ENCODE measurements around the gene SYAP1.
"Not testable (repeated sequence)": the region's sequence is repeated elsewhere in the genome, so short reads cannot be mapped to it uniquely, and the experiment has no call there.

The SYAP1 gene

GRCh38 chrX:16711219-16711811 is 8.1 kb upstream of the SYAP1 start:
- TF ChIP-seq CTCF (conservative IDR thresholded peaks at IDR 0.05; ENCODE audit: control insufficient read depth, insufficient read depth, low read depth, low read length): no peak
- H3K4me3 ChIP-seq (ENCODE audit: control insufficient read depth, low read depth, low read length): peak overlapping the region; percentile 64
- DNase-seq (ENCODE audit: low read depth): no peak

DNA sequence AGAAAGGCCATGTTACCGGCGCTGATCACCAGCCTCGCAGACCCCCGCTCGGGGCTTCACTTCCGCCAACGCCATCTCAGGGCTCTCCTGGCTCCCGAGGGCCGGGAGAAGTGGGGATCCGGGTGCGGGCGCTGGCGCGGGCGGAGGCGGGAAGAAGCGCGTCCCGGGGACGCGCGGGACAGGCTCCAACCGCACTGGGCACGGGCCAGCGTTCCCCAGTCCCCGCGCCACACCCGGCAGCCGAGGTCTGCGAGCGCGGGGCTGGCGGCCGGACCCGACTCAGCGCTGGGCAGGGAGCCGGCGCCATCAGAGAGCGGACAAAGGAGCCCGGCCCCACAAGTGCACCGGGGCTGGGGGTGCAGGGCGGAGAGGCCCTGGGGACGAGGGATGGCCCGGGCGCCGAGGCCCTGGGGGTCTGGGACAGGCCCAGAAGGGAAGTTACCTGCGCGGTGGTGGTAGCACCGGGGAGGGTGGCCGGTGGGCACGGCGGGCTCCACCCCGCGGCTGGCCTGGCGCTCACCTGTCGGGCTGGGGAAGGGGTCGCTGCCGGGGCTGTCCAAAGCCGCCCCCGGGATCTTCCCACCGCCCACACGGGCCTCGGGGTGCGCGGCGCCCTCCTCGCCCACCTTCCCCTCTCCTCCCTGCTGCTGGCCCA is 7.4 kb upstream of the SYAP1 start:
- no peak for TF ChIP-seq CTCF (conservative IDR thresholded peaks at IDR 0.05; ENCODE audit: control insufficient read depth, insufficient read depth, low read depth, low read length)
- H3K4me3 ChIP-seq (ENCODE audit: control insufficient read depth, low read depth, low read length): peak overlapping the region; percentile 64
- DNase-seq (ENCODE audit: low read depth): no peak

- TF ChIP-seq CTCF (conservative IDR thresholded peaks at IDR 0.05; ENCODE audit: control insufficient read depth, insufficient read depth, low read depth, low read length): no peak
- DNase-seq (ENCODE audit: low read depth): peak; percentile 59
- peak within 1 kb of the TSS; percentile 64 for H3K4me3 ChIP-seq (ENCODE audit: control insufficient read depth, low read depth, low read length)
Measured at GRCh38 chrX:16712548-16713155, 6.8 kb upstream of the SYAP1 start, which contains the start of gene CTPS2. TSS of gene CTPS2 (minus strand) at chrX:16712669. CDS start at chrX:16702902, 9,767 bp downstream.

GRCh38 chrX:16714504-16714903 is 4.9 kb upstream of the SYAP1 start:
- DNase-seq (ENCODE audit: low read depth): no peak
- no peak for TF ChIP-seq CTCF (conservative IDR thresholded peaks at IDR 0.05; ENCODE audit: control insufficient read depth, insufficient read depth, low read depth, low read length)
- no peak overlapping the region for H3K4me3 ChIP-seq (ENCODE audit: control insufficient read depth, low read depth, low read length)

DNA sequence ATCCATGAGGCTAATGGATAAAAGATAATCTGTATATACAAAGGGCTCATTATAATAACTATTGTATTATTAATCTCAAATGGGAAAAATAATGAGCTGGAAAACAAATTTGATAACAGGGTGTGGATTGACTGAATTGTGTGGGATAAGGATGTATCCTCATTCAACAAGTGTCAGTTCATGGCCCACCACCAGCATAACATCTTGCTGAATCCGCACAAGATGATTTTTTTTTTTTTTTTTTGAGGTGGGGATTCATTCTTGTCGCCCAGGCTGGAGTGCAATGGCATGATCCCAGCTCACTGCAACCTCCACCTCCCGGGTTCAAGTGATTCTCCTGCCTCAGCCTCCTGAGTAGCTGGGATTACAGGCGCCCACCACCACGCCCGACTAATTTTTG is 3.8 kb upstream of the SYAP1 start:
- not testable (repeated sequence) for H3K4me3 ChIP-seq (ENCODE audit: control insufficient read depth, low read depth, low read length); DNase-seq (ENCODE audit: low read depth)

DNA sequence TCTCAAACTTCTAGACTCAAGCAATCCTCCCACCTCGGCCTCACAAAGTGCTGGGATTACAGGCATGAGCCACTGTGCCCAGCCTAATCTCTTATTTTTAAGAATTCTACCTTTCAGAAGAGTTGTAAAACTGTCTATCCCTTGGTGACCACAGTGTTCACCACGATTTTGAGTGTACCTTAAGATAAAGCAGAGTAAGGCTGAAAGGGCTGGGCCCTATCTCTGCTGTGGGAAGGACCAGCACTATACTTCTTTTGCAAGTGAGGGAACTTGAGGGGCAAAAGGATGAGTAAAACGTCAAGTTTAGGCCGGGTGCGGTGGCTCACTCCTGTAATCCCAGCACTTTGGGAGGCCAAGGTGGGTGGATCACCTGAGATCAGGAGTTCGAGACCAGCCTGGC is 3.0 kb upstream of the SYAP1 start:
- not testable (repeated sequence) for DNase-seq (ENCODE audit: low read depth); H3K4me3 ChIP-seq (ENCODE audit: control insufficient read depth, low read depth, low read length)

DNA sequence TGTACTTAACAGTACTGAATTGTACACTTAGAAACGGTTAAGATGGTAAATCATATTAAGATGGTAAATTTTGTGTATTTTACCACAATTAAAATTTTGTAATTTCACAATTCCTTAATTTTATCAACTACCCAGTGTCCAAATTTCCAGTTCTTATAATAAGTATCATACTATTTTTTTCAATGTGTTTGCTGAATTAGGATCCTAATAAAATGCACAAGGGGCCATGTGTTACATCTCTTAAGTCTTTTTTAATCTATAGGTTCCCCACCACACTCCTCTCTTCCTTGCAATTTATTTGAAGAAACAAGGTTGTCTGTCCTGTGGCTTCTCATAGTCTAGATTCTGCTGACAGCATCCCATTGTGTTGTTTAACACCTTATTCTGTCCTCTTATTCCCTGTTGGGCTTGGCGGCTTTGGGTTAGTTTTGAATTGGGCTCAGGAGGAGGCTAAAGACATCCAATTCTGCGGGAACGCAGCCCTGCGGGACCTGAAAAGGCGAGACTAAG is 533 bp upstream of the SYAP1 start:
- TF ChIP-seq CTCF (conservative IDR thresholded peaks at IDR 0.05; ENCODE audit: control insufficient read depth, insufficient read depth, low read depth, low read length): no peak
- peak overlapping the region; percentile 89 for H3K4me3 ChIP-seq (ENCODE audit: control insufficient read depth, low read depth, low read length)
- DNase-seq (ENCODE audit: low read depth): no peak
